HepG2 (cell line): ENCODE measurements around the gene COL9A3. TPM values are rescaled to one million over a fixed set of nuclear protein-coding genes. Genes with fewer than 3 reads are reported as not detected.
A peak's percentile ranks its signal among the peaks of the same experiment; 100 is the strongest.

ENCODE experiments used
- BORCS8-MEF2B ChIP-seq: sonication (generic); formaldehyde crosslinking; IDR thresholded peaks from 2 replicates; pipeline ENCODE4 v1.8.0; 2022; ENCODE audit warnings: mild to moderate bottlenecking, missing genetic modification reagents
- BRCA1 ChIP-seq: sonication (generic); formaldehyde crosslinking; IDR thresholded peaks from 2 replicates; pipeline ENCODE4 v1.4.0; 2020; ENCODE audit warnings: missing genetic modification reagents
- CENPBD1 ChIP-seq: sonication (generic); formaldehyde crosslinking; IDR thresholded peaks from 2 replicates; pipeline ENCODE4 v1.8.0; 2022; ENCODE audit warnings: missing genetic modification reagents, low read depth, mild to moderate bottlenecking, borderline replicate concordance
- DMTF1 ChIP-seq: sonication (generic); formaldehyde crosslinking; IDR thresholded peaks from 2 replicates; pipeline ENCODE4 v1.4.0; 2020; ENCODE audit warnings: mild to moderate bottlenecking, missing genetic modification reagents
- HNF4G ChIP-seq, 2 experiments: sonication (generic) in 1 of 2; formaldehyde crosslinking in 1 of 2; IDR thresholded peaks; 2 replicates each; pipeline versions ENCODE4 v1.4.0 to v1.6.1; 2011 to 2020; ENCODE audit warnings: borderline replicate concordance in 2 of 2, low read depth in 2 of 2, mild to moderate bottlenecking in 2 of 2, low read length in 1 of 2, missing genetic modification reagents in 1 of 2, moderate library complexity in 1 of 2
- MTF2 ChIP-seq: sonication (generic); formaldehyde crosslinking; IDR thresholded peaks from 2 replicates; pipeline ENCODE4 v1.5.0; 2020; ENCODE audit warnings: missing genetic modification reagents, borderline replicate concordance
- NFKB2 ChIP-seq: sonication (generic); formaldehyde crosslinking; IDR thresholded peaks from 2 replicates; pipeline ENCODE4 v1.4.0; 2020; ENCODE audit warnings: missing genetic modification reagents, borderline replicate concordance
- POGK ChIP-seq: sonication (generic); formaldehyde crosslinking; conservative IDR thresholded peaks from 2 replicates; pipeline ENCODE4 v1.8.0; 2022; ENCODE audit warnings: mild to moderate bottlenecking, moderate library complexity, missing genetic modification reagents
- SMC3 ChIP-seq: IDR thresholded peaks from 2 replicates; pipeline ENCODE4 v1.6.1; 2011; ENCODE audit warnings: low read length, improper control_type of control experiment
- SP2 ChIP-seq: sonication (generic); formaldehyde crosslinking; IDR thresholded peaks from 2 replicates; pipeline ENCODE4 v1.5.1; 2020; ENCODE audit warnings: mild to moderate bottlenecking, missing genetic modification reagents
- TGIF2 ChIP-seq: IDR thresholded peaks from 2 replicates; pipeline ENCODE4 v1.6.1; 2016; ENCODE audit warnings: control low read depth, missing compliant biosample characterization
- YY1 ChIP-seq: IDR thresholded peaks from 2 replicates; pipeline ENCODE4 v1.6.1; 2011; ENCODE audit warnings: low read length, low read depth, moderate library complexity, mild to moderate bottlenecking; ENCODE audit not compliant: insufficient read depth, insufficient replicate concordance
- ZBTB37 ChIP-seq: sonication (generic); formaldehyde crosslinking; IDR thresholded peaks from 2 replicates; pipeline ENCODE4 v1.4.0; 2020; ENCODE audit warnings: mild to moderate bottlenecking, missing genetic modification reagents
- ZFAT ChIP-seq: sonication (generic); formaldehyde crosslinking; conservative IDR thresholded peaks from 2 replicates; pipeline ENCODE4 v1.8.1; 2023; ENCODE audit warnings: missing genetic modification reagents, inconsistent platforms
- ZMYM3 ChIP-seq: sonication (generic); formaldehyde crosslinking; IDR thresholded peaks from 2 replicates; pipeline ENCODE4 v1.5.1; 2020; ENCODE audit warnings: mild to moderate bottlenecking, missing genetic modification reagents
- ZNF160 ChIP-seq: sonication (generic); formaldehyde crosslinking; IDR thresholded peaks from 2 replicates; pipeline ENCODE4 v1.8.0; 2022; ENCODE audit warnings: mild to moderate bottlenecking, inconsistent platforms, missing genetic modification reagents
- ZNF296 ChIP-seq: sonication (generic); formaldehyde crosslinking; conservative IDR thresholded peaks from 2 replicates; pipeline ENCODE4 v1.5.0; 2020; ENCODE audit warnings: mild to moderate bottlenecking, missing genetic modification reagents
- ZNF317 ChIP-seq: sonication (generic); formaldehyde crosslinking; IDR thresholded peaks from 2 replicates; pipeline ENCODE4 v1.5.0; 2020; ENCODE audit warnings: mild to moderate bottlenecking, missing genetic modification reagents
- ZNF431 ChIP-seq: sonication (generic); formaldehyde crosslinking; IDR thresholded peaks from 2 replicates; pipeline ENCODE4 v1.9.0; 2022; ENCODE audit warnings: missing genetic modification reagents, low read depth, mild to moderate bottlenecking, borderline replicate concordance
- polyA plus RNA-seq, 8 experiments: library from polyadenylated mRNA; depleted of rRNA in 3 of 8; stranded (reverse) in 7 of 8; unstranded in 1 of 8; fragments of >200 nt; fragmentation: Illumina TruSeq in 4 of 8; extraction: Trizol in 4 of 8; gene quantifications; 2 replicates each; pipeline versions ENCODE4 v1.2.1 to v1.2.3, GENCODE V29; 2011 to 2016; ENCODE audit warnings: low read depth in 4 of 8, missing spikeins in 1 of 8, mixed read lengths in 1 of 8; ENCODE audit not compliant: insufficient read depth in 1 of 8
- total RNA-seq, 5 experiments: library from RNA; depleted of rRNA; stranded (reverse); fragments of >200 nt; fragmentation: Illumina TruSeq; extraction: Trizol; gene quantifications; 2 replicates each; pipeline ENCODE4 v1.2.3, GENCODE V29; 2016; ENCODE audit warnings: low read depth in 1 of 5
- TF ChIP-seq, protein P1 (sequence below): sonication (generic); formaldehyde crosslinking; conservative IDR thresholded peaks from 2 replicates; pipeline ENCODE4 v1.8.0; 2022; ENCODE audit warnings: missing genetic modification reagents

COL9A3 gene
- total and polyA plus RNA-seq, 2 of the 13 experiments (the other 11 are each of a cell fraction or from before 2014, with no cell fraction given), result 155 to 204 TPM

DNA sequence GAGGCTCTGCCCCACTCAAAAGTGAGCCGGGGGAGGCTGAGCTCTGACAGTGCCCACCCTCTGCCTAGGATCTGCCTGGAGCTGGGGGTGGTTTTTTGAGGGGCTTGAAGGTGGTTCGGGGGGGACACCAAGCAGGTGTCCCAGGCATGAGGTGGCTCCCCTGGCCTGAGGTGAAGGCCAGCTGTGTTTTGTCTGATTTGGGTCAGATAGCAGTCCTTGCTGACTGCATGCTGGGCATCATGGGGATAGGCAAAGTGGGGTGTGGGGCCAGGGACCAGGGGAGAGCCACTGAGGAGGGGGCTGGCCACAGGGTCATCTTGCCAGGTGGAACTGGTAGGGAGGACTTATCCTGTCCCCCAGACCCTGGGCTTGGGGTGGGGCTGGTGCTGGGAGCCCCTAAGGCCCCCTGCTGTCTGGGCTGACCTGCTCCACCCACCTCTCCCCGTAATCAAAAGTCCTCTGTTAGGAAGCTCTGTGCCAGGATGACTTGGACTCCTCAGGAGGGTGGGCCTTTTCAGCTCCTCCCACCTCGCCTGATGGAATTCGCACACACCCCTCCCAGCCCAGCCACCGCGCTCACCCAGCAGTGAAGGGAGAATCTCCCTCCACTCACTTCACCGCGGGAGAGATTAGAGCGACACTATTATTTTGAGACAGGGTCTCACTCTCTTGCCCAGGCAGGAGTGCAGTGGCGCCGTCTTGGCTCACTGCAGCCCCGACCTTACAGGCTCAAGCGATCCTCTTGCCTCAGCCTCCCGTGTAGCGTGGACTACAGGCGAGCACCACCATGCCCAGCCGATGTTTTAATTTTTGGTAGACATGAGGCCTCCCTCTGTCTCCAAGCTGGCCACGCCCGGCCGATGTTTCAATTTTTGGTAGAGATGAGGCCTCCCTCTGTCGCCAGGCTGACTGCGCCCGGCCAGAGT, 1.5 kb upstream of the COL9A3 start (continued):
- TF ChIP-seq POGK (CRISPR knock-in tag) (no peak), ZFAT (CRISPR knock-in tag) (no peak), TGIF2 (no peak), ZMYM3 (peak; percentile 52; the same call in 1 of the 2 replicates), NFKB2 (peak; percentile 50; the same call in 1 of the 2 replicates), MTF2 (CRISPR knock-in tag) (0 out of 2 replicates have a peak, but pooled peaks have one; percentile 46), ZNF296 (CRISPR knock-in tag) (no peak), BORCS8-MEF2B (CRISPR knock-in tag) (peak; percentile 52; the same call in 1 of the 2 replicates), SMC3 (no peak), DMTF1 (CRISPR knock-in tag) (0 out of 2 replicates have a peak, but pooled peaks have one; percentile 34), ZNF160 (CRISPR knock-in tag) (no peak), ZNF431 (CRISPR knock-in tag) (no peak; the same call in 1 of the 2 replicates), SP2 (CRISPR knock-in tag) (peak; percentile 60; the same call in 1 of the 2 replicates), CENPBD1 (CRISPR knock-in tag) (no peak), YY1 (no peak), ZNF317 (CRISPR knock-in tag) (no peak), HNF4G (IDR thresholded peaks at IDR 0.05; ENCODE audit: borderline replicate concordance, low read depth, low read length) (no peak), HNF4G (CRISPR knock-in tag; IDR thresholded peaks at IDR 0.05; ENCODE audit: borderline replicate concordance, low read depth) (0 out of 2 replicates have a peak, but pooled peaks have one; percentile 66), ZBTB37 (CRISPR knock-in tag) (no peak), BRCA1 (CRISPR knock-in tag) (no peak)
- TF ChIP-seq, protein P1, sequence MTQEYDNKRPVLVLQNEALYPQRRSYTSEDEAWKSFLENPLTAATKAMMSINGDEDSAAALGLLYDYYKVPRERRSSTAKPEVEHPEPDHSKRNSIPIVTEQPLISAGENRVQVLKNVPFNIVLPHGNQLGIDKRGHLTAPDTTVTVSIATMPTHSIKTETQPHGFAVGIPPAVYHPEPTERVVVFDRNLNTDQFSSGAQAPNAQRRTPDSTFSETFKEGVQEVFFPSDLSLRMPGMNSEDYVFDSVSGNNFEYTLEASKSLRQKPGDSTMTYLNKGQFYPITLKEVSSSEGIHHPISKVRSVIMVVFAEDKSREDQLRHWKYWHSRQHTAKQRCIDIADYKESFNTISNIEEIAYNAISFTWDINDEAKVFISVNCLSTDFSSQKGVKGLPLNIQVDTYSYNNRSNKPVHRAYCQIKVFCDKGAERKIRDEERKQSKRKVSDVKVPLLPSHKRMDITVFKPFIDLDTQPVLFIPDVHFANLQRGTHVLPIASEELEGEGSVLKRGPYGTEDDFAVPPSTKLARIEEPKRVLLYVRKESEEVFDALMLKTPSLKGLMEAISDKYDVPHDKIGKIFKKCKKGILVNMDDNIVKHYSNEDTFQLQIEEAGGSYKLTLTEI (CRISPR knock-in tag), result no peak
